Esophagus (tissue), 2 donors: ENCODE data around the gene TMEM252. TPM values are rescaled to one million over a fixed set of nuclear protein-coding genes. Genes with fewer than 3 reads are reported as not detected.

Experiments used
- H3K27ac ChIP-seq, 2 donors: one replicate each; pipeline ENCODE4 v1.5.1; 2013; ENCODE audit warnings: low read depth in 2 of 2, mild to moderate bottlenecking in 2 of 2, inconsistent platforms in 1 of 2, low read length in 1 of 2, moderate library complexity in 1 of 2
- H3K27me3 ChIP-seq, 2 donors: one replicate each; pipeline ENCODE4 v1.6.1; 2013; ENCODE audit warnings: low read length in 2 of 2, control low read depth in 1 of 2, mild to moderate bottlenecking in 1 of 2; ENCODE audit not compliant: insufficient read depth in 2 of 2, control insufficient read depth in 1 of 2
- H3K36me3 ChIP-seq, 2 donors: one replicate each; pipeline ENCODE4 v1.6.1; 2013; ENCODE audit warnings: low read length in 1 of 2; ENCODE audit not compliant: control insufficient read depth in 2 of 2, insufficient read depth in 2 of 2
- H3K4me1 ChIP-seq, 2 donors: one replicate each; pipeline ENCODE4 v1.6.1; 2013; ENCODE audit warnings: low read length in 1 of 2; ENCODE audit not compliant: control insufficient read depth in 2 of 2, insufficient read depth in 2 of 2
- H3K4me3 ChIP-seq, 2 donors: one replicate each; pipeline ENCODE4 v1.5.1; 2013; ENCODE audit warnings: low read length in 2 of 2, mild to moderate bottlenecking in 2 of 2, low read depth in 1 of 2, moderate library complexity in 1 of 2
- H3K9me3 ChIP-seq, 2 donors: one replicate each; pipeline ENCODE4 v1.6.1; 2013; ENCODE audit warnings: mild to moderate bottlenecking in 2 of 2, low read depth in 1 of 2, low read length in 1 of 2, moderate library complexity in 1 of 2; ENCODE audit not compliant: control insufficient read depth in 2 of 2, insufficient read depth in 1 of 2
- WGBS, 2 donors: extraction: QIAGEN DNeasy Blood & Tissue Kit; methylation state at CpG; one replicate each; pipeline ENCODE4 v1.1.7; 2013; 5-methylcytosine and 5-hydroxymethylcytosine counted together
- polyA plus RNA-seq, 2 donors: library from polyadenylated mRNA; stranded (reverse); fragments of 200-250 nt; gene quantifications; one replicate each; pipeline ENCODE4 v1.2.3, GENCODE V29; 2013
- donor health status: healthy with polysubstance abuse.
- donor health status: Bipolar disorder and iron deficiency.

The TMEM252 gene
- polyA plus RNA-seq, 2 donors, result 0.06 TPM; not detected in 1

DNA sequence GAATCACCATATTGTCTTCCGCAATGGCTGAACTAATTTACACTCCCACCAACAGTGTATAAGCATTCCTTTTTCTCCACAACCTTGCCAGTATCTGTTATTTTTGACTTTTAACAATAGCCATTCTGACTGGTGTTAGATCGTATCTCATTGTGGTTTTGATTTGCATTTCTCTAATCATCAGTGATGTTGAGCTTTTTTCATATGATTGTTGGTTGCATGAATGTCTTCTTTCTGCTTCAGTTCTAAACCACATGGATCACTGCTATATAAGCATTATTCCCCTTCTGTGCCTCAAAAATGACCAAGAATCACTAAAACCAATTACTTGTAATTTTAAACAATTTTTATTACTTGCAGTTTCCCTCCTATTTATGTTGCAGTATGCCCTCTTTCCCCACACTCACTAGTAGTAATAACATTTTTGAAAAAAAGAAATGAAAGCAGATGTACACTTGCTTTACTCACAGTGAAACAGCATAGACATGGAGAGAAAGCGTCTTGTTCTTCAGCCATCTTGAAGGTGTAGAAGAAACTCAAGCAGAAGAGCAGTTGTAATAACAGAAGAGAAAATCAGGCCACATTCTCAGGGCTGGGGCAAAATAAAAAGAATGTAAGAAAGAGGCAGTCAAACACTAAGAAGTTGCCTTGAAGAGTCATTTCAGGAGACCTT is 4.5 kb upstream of the TMEM252 start:
- Histone ChIP-seq H3K27ac (no peak overlapping the region), H3K36me3 (no peaks in the 10 kb centered on the region)
- WGBS, 2 donors, result 90% methylated on average over 3 of the region's 3 CpGs

DNA sequence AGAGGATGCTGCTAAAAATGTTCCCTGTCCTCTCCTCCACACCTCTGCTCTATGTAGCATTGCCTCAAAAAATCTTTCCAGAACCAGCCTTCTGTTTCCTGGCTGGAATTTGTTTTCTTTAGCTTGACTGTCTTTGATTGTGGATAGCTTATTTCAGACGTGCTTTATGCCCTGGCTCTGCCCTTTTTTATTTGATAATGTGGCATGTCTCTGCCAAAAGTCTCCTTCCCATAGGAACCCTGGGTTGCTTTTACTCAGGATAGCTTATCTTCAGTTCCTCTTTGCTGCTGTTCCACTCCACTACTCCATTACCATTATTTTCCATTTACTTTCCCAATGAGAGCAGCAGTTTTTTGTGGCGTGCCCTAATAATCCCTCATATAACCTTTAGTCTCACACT is 885 bp upstream of the TMEM252 start:
- no peaks in the 10 kb centered on the region for H3K9me3 ChIP-seq
- H3K36me3 ChIP-seq, result no peaks in the 10 kb centered on the region
- peak overlapping the region in 1 of 2 donors; percentile 27 for H3K27ac ChIP-seq
- no peaks in the 10 kb centered on the region for H3K27me3 ChIP-seq
- H3K4me3 ChIP-seq, result no peak overlapping the region
- peaks cover 0 to 4% of the 10 kb centered on the region in 2 donors for H3K4me1 ChIP-seq
- WGBS, 2 donors, result 44 to 49% methylated on average over 2 of the region's 2 CpGs

More for the DNA sequence above, 4.5 kb upstream of the TMEM252 start:
- H3K9me3 ChIP-seq, result no peaks in the 10 kb centered on the region
- H3K27me3 ChIP-seq, result no peaks in the 10 kb centered on the region
- H3K4me1 ChIP-seq, result peaks cover 0 to 3% of the 10 kb centered on the region in 2 donors
- H3K4me3 ChIP-seq, result no peak overlapping the region

DNA sequence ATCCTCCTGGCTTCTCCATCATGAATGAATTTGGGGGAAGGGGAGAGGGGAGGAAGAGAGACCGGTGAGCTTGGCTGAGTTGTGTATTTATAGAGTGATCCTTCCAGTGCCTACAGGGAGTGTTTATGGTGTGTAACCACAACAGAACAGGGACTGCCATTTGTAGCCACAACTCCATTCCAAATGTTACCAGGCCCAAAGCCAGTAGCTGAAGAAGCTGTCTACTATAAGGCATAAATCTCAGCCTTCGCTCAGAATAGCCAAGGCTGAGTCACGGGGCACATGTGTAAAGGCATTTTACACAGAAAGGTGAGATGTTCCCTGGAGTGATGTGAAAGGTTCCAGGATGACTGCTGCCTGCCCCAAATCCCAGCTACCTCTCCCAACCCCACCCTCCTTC is 2.5 kb downstream of the TMEM252 start:
- WGBS, 2 donors, result 42 to 58% methylated on average over 3 of the region's 3 CpGs
- Histone ChIP-seq H3K27ac (no peak overlapping the region), H3K27me3 (no peaks in the 10 kb centered on the region), H3K9me3 (no peaks in the 10 kb centered on the region), H3K4me3 (no peak overlapping the region), H3K36me3 (no peaks in the 10 kb centered on the region), H3K4me1 (peaks cover 0 to 4% of the 10 kb centered on the region in 2 donors)

DNA sequence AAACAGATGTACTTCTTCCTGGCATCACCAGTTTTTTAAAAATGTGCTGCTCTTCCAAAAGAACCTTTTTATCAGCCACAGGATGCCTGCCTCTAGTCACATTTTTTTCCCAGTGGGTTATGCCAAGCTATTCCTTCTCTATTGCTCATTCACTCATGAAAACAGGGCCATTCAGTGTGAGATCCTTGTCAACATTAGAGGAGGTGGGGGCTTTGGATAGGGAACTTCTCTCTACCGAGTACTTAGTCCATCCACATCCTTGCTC is 3.1 kb downstream of the TMEM252 start:
- 70 to 93% methylated on average over 1 of the region's 1 CpG for WGBS, 2 donors
- H3K4me3 ChIP-seq, result no peak overlapping the region
- peak overlapping the region in 1 of 2 donors; percentile 45 for H3K27ac ChIP-seq
- H3K9me3 ChIP-seq, result no peaks in the 10 kb centered on the region
- H3K4me1 ChIP-seq, result peaks cover 0 to 4% of the 10 kb centered on the region in 2 donors
- no peaks in the 10 kb centered on the region for H3K27me3 ChIP-seq
- no peaks in the 10 kb centered on the region for H3K36me3 ChIP-seq

DNA sequence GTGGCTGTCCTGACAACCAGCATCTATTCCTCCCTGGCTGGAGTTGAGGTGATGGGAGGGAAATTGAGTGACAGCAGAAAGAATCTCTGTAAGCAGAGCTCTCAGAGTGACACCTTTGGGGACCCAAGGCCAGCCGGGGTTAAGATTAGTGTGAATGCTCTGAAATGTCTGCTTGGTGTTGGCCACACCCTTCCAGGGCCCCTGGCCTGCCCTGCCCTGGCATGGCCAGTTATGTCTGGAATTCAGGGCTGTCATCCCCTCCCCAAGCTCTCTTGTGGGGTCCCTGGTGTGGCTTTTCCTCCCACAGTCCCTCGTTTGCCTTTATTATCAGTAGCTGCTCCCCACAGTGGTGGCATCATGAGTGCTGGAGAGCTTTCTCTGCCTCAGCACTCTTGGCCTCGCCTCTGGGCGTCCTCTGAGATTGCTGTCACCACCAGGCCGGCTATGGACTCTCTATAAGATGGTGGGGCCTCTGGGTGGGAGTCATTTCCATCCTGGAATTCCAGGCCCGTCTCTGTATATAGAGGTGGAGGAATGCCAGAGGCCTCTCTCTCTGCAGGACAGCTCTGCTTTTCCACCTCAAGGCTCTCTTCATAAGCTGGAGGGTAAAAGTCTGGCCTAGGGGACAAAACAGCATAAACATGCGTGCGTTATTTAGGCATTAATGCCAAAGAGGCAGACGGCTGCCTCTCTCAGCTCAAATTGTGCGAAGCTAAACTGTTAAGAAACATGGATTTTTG is 3.6 kb downstream of the TMEM252 start:
- Histone ChIP-seq H3K9me3 (no peaks in the 10 kb centered on the region), H3K27ac (peak overlapping the region; percentile 45 to 59), H3K27me3 (no peaks in the 10 kb centered on the region), H3K4me3 (no peak overlapping the region), H3K36me3 (no peaks in the 10 kb centered on the region), H3K4me1 (peaks cover 0 to 4% of the 10 kb centered on the region in 2 donors)
- WGBS, 2 donors, result 71 to 75% methylated on average over 10 of the region's 10 CpGs

DNA sequence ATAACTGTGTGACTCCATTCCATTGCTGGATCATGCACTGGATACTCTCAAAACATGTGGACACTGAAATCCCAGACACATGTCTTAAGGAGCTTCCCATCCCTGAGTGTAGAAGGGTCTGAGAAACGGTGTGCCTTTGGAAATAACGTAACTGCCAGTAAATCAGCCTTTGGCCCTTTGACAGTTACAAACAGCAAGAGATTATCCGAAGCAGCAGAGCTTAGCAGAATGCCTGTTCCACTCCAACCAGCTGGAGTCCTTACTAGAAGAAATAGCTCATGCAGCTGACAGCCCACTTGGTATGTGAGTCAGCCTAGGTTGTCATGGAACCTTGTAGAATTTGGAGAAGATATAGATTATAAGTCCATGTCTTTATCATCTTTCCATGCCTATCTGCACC is 7.0 kb downstream of the TMEM252 start:
- Histone ChIP-seq H3K27ac (no peak overlapping the region), H3K4me1 (peaks cover 0 to 2% of the 10 kb centered on the region in 2 donors), H3K9me3 (no peaks in the 10 kb centered on the region), H3K36me3 (no peaks in the 10 kb centered on the region), H3K27me3 (no peaks in the 10 kb centered on the region), H3K4me3 (no peak overlapping the region)
- 36 to 52% methylated on average over 3 of the region's 3 CpGs for WGBS, 2 donors

DNA sequence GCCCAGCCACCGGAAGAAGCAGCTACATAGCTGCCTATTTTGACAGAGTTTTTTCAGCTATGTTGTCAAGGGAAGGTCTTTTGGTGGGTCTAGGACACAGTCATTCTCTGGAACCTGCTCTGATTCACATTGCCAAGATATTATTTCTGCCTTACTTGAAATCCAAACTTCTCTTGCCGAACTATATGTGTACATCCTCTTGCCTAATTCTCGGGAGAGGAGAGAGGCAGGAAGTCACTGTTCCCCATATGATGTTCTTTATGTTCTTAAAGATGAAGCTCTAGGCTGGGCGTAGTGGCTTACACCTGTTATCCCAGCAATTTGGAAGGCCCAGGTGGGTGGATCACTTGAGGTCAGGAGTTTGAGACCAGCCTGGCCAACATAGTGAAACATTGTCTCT is 8.6 kb downstream of the TMEM252 start:
- Histone ChIP-seq H3K9me3 (no peaks in the 10 kb centered on the region), H3K27ac (peak overlapping the region; percentile 9 to 45), H3K36me3 (no peaks in the 10 kb centered on the region), H3K27me3 (no peaks in the 10 kb centered on the region), H3K4me1 (no peaks in the 10 kb centered on the region), H3K4me3 (no peak overlapping the region)
- 90 to 93% methylated on average over 4 of the region's 4 CpGs for WGBS, 2 donors

DNA sequence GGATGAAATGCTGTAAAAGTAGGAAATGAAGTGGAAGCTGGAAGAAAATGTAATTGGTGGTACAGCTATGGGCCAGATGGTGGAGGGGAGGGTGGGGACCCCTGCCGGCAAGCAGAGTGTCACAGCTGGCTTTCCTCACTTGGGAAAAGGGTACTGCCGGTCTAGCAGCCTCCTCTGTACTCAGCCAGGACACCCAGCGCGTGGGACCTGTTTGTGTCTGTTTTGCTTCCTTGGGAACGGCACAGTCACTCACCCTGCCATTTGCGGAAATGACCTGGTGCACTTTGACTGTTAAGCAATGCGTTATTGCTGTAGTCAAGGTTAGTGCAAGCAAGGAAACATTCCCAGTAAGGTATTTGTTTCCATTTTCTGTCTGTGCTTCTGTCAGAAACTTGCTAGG is 10.1 kb downstream of the TMEM252 start:
- Histone ChIP-seq H3K27me3 (no peaks in the 10 kb centered on the region), H3K27ac (peak overlapping the region in 1 of 2 donors; percentile 63), H3K36me3 (no peaks in the 10 kb centered on the region), H3K4me1 (no peaks in the 10 kb centered on the region), H3K9me3 (no peaks in the 10 kb centered on the region), H3K4me3 (no peak overlapping the region)
- WGBS, 2 donors, result 39 to 40% methylated on average over 7 of the region's 7 CpGs

DNA sequence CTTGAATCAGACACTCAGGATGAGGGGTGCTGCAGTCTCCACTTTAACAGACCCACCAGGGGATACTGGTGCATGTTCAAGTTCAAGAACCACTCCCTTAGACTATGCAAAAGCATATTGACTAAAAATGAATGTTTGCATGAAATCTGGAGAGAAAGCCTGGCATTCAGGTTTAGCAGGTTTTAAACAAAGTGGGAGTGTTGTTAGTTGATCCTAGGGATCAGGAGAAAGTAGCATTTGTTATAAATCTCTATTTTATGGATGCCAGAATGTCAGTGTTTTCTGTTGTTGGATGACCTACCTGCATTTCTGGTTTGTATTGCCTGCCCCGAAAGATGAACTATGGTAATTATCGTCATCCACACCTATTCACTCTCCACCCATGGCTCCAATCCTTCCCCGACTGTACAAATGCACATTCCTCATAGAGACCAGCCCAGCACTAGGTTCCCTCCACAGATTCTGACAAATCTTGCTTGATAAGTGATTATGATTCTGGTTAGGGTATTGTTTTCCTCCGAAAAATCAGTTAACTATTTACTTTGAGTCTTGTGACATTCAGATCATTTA is 17.2 kb downstream of the TMEM252 start:
- WGBS, 2 donors, result 50 to 64% methylated on average over 4 of the region's 4 CpGs
- H3K27ac ChIP-seq, result peak overlapping the region; percentile 21 to 76

More for the DNA sequence above, 17.2 kb downstream of the TMEM252 start:
- Histone ChIP-seq H3K36me3 (no peaks in the 10 kb centered on the region), H3K4me1 (peaks cover 0 to 4% of the 10 kb centered on the region in 2 donors), H3K4me3 (no peak overlapping the region), H3K9me3 (no peaks in the 10 kb centered on the region), H3K27me3 (no peaks in the 10 kb centered on the region)
